HEK293 (cell line): ENCODE measurements around the gene FBXL7.
A peak's percentile ranks its signal among the peaks of the same experiment; 100 is the strongest.

Experiments used
- CTCF ChIA-PET: fragments of 350-600 bp; formaldehyde crosslinking; extraction: SDS; loops from one replicate; lab custom pipeline; 2021; ENCODE audit warnings: antibody characterized with exemption; lab: Yijun Ruan, JAX
- POLR2A ChIA-PET: fragments of 300-600 bp; formaldehyde crosslinking; extraction: SDS; loops from one replicate; lab custom pipeline; 2020; ENCODE audit warnings: antibody characterized with exemption, inconsistent platforms; lab: Yijun Ruan, JAX
- H3K27ac ChIP-seq: fragments of 200-500 bp; sonication (Bioruptor generic); 2 replicates; pipeline ENCODE4 v1.5.1; 2014; ENCODE audit warnings: low read depth, low read length, control low read depth, inconsistent platforms; ENCODE audit errors: extremely low read depth
- H3K36me3 ChIP-seq, 2 experiments: fragments of 200-500 bp in 1 of 2; sonication (Bioruptor generic) in 1 of 2; 1 replicate in 1 of 2; 2 replicates in 1 of 2; pipeline ENCODE4 v1.5.1; 2014 to 2017; ENCODE audit warnings: inconsistent platforms in 2 of 2, low read length in 2 of 2; ENCODE audit not compliant: control insufficient read depth in 2 of 2, insufficient read depth in 1 of 2
- H3K4me1 ChIP-seq: fragments of 200-500 bp; sonication (Bioruptor generic); 2 replicates; pipeline ENCODE4 v1.5.1; 2014; ENCODE audit warnings: mild to moderate bottlenecking, low read length, inconsistent platforms; ENCODE audit not compliant: control insufficient read depth, insufficient read depth
- H3K4me3 ChIP-seq: 2 replicates; pipeline ENCODE4 v1.5.1; 2011; ENCODE audit warnings: low read depth, mild to moderate bottlenecking, control low read depth, low read length, moderate library complexity
- H3K9me3 ChIP-seq: fragments of 200-500 bp; sonication (Bioruptor generic); 2 replicates; pipeline ENCODE4 v1.5.1; 2014; ENCODE audit warnings: low read depth, low read length, inconsistent platforms; ENCODE audit not compliant: control insufficient read depth, insufficient read depth
- GLI4 ChIP-seq: fragments of 450-650 bp; formaldehyde crosslinking; IDR thresholded peaks from 2 replicates; pipeline ENCODE4 v1.5.1; 2016; ENCODE audit warnings: missing biosample characterization, missing genetic modification characterization
- HOXD13 ChIP-seq: sonication (generic); formaldehyde crosslinking; IDR thresholded peaks from 2 replicates; pipeline ENCODE4 v1.8.0; 2022; ENCODE audit warnings: missing genetic modification reagents, borderline replicate concordance
- INSM2 ChIP-seq: fragments of 450-650 bp; formaldehyde crosslinking; IDR thresholded peaks from 2 replicates; pipeline ENCODE4 v1.5.1; 2016; ENCODE audit warnings: missing biosample characterization, missing genetic modification characterization
- KLF7 ChIP-seq: fragments of 450-650 bp; formaldehyde crosslinking; IDR thresholded peaks from 2 replicates; pipeline ENCODE4 v1.5.1; 2016; ENCODE audit warnings: missing biosample characterization, missing genetic modification characterization, borderline replicate concordance
- KLF9 ChIP-seq: fragments of 450-650 bp; formaldehyde crosslinking; IDR thresholded peaks from 2 replicates; pipeline ENCODE4 v1.5.1; 2016; ENCODE audit warnings: missing biosample characterization, missing genetic modification characterization, low read depth
- PRDM4 ChIP-seq: fragments of 450-650 bp; formaldehyde crosslinking; IDR thresholded peaks from 2 replicates; pipeline ENCODE4 v1.5.1; 2017; ENCODE audit warnings: missing biosample characterization, missing genetic modification characterization
- REPIN1 ChIP-seq: fragments of 450-650 bp; formaldehyde crosslinking; IDR thresholded peaks from 2 replicates; pipeline ENCODE4 v1.5.1; 2017; ENCODE audit warnings: missing biosample characterization, missing genetic modification characterization, low read depth
- SP2 ChIP-seq: fragments of 450-650 bp; formaldehyde crosslinking; IDR thresholded peaks from 2 replicates; pipeline ENCODE4 v1.5.1; 2016; ENCODE audit warnings: missing biosample characterization, missing genetic modification characterization
- WT1 ChIP-seq: fragments of 450-650 bp; formaldehyde crosslinking; IDR thresholded peaks from 2 replicates; pipeline ENCODE4 v1.5.1; 2016; ENCODE audit warnings: missing biosample characterization, missing genetic modification characterization
- YY1 ChIP-seq: fragments of 450-650 bp; formaldehyde crosslinking; IDR thresholded peaks from 2 replicates; pipeline ENCODE4 v1.5.1; 2018; ENCODE audit warnings: missing biosample characterization, missing genetic modification characterization
- ZFP69B ChIP-seq: fragments of 450-650 bp; formaldehyde crosslinking; IDR thresholded peaks from 2 replicates; pipeline ENCODE4 v1.5.1; 2016; ENCODE audit warnings: missing biosample characterization, missing genetic modification characterization
- ZNF19 ChIP-seq: fragments of 450-650 bp; formaldehyde crosslinking; IDR thresholded peaks from 2 replicates; pipeline ENCODE4; 2016; ENCODE audit warnings: missing biosample characterization, missing genetic modification characterization, low read depth
- ZNF24 ChIP-seq: fragments of 450-650 bp; formaldehyde crosslinking; IDR thresholded peaks from 2 replicates; pipeline ENCODE4 v1.5.1; 2016; ENCODE audit warnings: missing biosample characterization, missing genetic modification characterization
- ZNF366 ChIP-seq: fragments of 450-650 bp; formaldehyde crosslinking; conservative IDR thresholded peaks from 2 replicates; pipeline ENCODE4 v1.5.1; 2016; ENCODE audit warnings: missing biosample characterization, missing genetic modification characterization
- ZNF391 ChIP-seq: fragments of 450-650 bp; formaldehyde crosslinking; IDR thresholded peaks from 2 replicates; pipeline ENCODE4 v1.5.1; 2016; ENCODE audit warnings: low read depth, missing biosample characterization, missing genetic modification characterization, borderline replicate concordance
- ZNF473 ChIP-seq: fragments of 450-650 bp; formaldehyde crosslinking; IDR thresholded peaks from 2 replicates; pipeline ENCODE4 v1.5.1; 2017; ENCODE audit warnings: missing biosample characterization, missing genetic modification characterization
- ZNF501 ChIP-seq: fragments of 450-650 bp; formaldehyde crosslinking; IDR thresholded peaks from 2 replicates; pipeline ENCODE4 v1.5.1; 2016; ENCODE audit warnings: missing biosample characterization, missing genetic modification characterization
- ZNF544 ChIP-seq: fragments of 450-650 bp; formaldehyde crosslinking; IDR thresholded peaks from 2 replicates; pipeline ENCODE4 v1.5.0; 2017; ENCODE audit warnings: missing biosample characterization, missing genetic modification characterization
- ZNF658 ChIP-seq: fragments of 450-650 bp; formaldehyde crosslinking; IDR thresholded peaks from 2 replicates; pipeline ENCODE4; 2016; ENCODE audit warnings: missing biosample characterization, missing genetic modification characterization
- TF ChIP-seq, protein P1 (sequence below): fragments of 450-650 bp; formaldehyde crosslinking; IDR thresholded peaks from 2 replicates; pipeline ENCODE4 v1.5.1; 2016; ENCODE audit warnings: missing biosample characterization, missing genetic modification characterization
- TF ChIP-seq, protein P2 (sequence below): fragments of 450-650 bp; formaldehyde crosslinking; conservative IDR thresholded peaks from 2 replicates; pipeline ENCODE4 v1.5.1; 2016; ENCODE audit warnings: low read depth, missing biosample characterization, missing genetic modification characterization

The FBXL7 gene

DNA sequence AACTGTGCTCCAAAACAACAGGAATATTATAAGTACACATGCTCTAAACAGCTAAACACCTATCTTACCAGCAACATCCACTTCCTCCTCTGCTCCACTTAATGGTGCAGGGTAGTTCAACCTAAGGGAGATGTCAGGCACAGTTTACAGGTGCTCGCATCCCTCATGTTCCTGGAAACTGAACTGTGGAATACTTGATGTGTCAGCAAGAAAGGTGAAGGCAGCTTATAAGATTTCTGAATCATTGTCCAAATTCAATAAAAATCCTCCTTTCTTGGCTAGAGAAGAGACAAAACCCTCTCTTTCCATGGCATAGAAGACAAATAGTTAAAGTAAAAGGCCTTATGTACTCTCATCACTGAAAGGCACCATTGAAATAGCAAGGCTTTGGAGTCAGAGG lies 272.2 kb downstream of the FBXL7 start (continued):
- no peak for TF ChIP-seq INSM2 (tag by site-specific recombination)
- no peak for TF ChIP-seq REPIN1 (tag by site-specific recombination)
- no peak for TF ChIP-seq ZNF473 (tag by site-specific recombination)
- no peak for TF ChIP-seq ZNF366 (tag by site-specific recombination)
- TF ChIP-seq ZNF391 = no peak
- TF ChIP-seq SP2 (tag by site-specific recombination) = no peak
- no peak for TF ChIP-seq GLI4 (tag by site-specific recombination)
- no peak for TF ChIP-seq WT1 (tag by site-specific recombination)
- TF ChIP-seq KLF9 (tag by site-specific recombination) = no peak
- TF ChIP-seq ZFP69B (tag by site-specific recombination) = no peak
- no peak for TF ChIP-seq HOXD13 (CRISPR knock-in tag)
- TF ChIP-seq ZNF19 (tag by site-specific recombination) = no peak
- TF ChIP-seq, all 188 proteins: peak for 0

DNA sequence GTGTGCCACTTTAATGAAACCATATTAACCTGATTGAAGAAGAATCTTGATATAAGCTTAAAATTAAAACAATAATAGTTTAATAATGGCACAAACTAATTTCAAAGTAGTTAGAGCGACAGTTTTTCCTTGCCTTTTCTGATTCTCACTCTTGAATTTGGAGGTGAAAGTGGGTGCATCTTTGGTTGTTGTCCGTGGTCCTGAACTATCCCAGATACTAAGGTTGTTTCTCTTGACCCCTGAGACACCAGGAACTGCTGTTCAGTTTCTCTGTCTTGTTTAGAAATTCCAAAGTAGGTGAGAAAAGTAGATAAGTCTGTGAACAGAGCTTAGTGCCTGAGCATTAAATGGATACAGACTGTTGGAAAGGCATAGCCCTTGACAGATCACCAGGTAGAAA lies 274.7 kb downstream of the FBXL7 start:
- H3K4me3 ChIP-seq = no peak overlapping the region
- ChIA-PET CTCF (no interaction called here), POLR2A (no interaction called here)
- H3K4me1 ChIP-seq = no peaks in the 10 kb centered on the region
- no peak overlapping the region for H3K27ac ChIP-seq
- no peak for TF ChIP-seq ZNF658 (tag by site-specific recombination)
- TF ChIP-seq, protein P1, sequence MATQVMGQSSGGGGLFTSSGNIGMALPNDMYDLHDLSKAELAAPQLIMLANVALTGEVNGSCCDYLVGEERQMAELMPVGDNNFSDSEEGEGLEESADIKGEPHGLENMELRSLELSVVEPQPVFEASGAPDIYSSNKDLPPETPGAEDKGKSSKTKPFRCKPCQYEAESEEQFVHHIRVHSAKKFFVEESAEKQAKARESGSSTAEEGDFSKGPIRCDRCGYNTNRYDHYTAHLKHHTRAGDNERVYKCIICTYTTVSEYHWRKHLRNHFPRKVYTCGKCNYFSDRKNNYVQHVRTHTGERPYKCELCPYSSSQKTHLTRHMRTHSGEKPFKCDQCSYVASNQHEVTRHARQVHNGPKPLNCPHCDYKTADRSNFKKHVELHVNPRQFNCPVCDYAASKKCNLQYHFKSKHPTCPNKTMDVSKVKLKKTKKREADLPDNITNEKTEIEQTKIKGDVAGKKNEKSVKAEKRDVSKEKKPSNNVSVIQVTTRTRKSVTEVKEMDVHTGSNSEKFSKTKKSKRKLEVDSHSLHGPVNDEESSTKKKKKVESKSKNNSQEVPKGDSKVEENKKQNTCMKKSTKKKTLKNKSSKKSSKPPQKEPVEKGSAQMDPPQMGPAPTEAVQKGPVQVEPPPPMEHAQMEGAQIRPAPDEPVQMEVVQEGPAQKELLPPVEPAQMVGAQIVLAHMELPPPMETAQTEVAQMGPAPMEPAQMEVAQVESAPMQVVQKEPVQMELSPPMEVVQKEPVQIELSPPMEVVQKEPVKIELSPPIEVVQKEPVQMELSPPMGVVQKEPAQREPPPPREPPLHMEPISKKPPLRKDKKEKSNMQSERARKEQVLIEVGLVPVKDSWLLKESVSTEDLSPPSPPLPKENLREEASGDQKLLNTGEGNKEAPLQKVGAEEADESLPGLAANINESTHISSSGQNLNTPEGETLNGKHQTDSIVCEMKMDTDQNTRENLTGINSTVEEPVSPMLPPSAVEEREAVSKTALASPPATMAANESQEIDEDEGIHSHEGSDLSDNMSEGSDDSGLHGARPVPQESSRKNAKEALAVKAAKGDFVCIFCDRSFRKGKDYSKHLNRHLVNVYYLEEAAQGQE (tag by site-specific recombination) = peak; percentile 70
- no peak for TF ChIP-seq ZNF544 (tag by site-specific recombination)
- no peak for TF ChIP-seq ZNF501 (tag by site-specific recombination)
- H3K36me3 ChIP-seq = no peaks in the 10 kb centered on the region
- no peaks in the 10 kb centered on the region for H3K9me3 ChIP-seq

- ChIA-PET POLR2A (no interaction called here), CTCF (interaction anchor here (1.0 kb wide), 1 partner anchor 48 kb away, joined by 5 read pairs; no protein-coding TSS in a partner anchor)
- Histone ChIP-seq H3K4me3 (no peak overlapping the region), H3K9me3 (no peaks in the 10 kb centered on the region), H3K27ac (no peak overlapping the region), H3K36me3 (no peaks in the 10 kb centered on the region), H3K4me1 (no peaks in the 10 kb centered on the region)
- TF ChIP-seq, protein P2, sequence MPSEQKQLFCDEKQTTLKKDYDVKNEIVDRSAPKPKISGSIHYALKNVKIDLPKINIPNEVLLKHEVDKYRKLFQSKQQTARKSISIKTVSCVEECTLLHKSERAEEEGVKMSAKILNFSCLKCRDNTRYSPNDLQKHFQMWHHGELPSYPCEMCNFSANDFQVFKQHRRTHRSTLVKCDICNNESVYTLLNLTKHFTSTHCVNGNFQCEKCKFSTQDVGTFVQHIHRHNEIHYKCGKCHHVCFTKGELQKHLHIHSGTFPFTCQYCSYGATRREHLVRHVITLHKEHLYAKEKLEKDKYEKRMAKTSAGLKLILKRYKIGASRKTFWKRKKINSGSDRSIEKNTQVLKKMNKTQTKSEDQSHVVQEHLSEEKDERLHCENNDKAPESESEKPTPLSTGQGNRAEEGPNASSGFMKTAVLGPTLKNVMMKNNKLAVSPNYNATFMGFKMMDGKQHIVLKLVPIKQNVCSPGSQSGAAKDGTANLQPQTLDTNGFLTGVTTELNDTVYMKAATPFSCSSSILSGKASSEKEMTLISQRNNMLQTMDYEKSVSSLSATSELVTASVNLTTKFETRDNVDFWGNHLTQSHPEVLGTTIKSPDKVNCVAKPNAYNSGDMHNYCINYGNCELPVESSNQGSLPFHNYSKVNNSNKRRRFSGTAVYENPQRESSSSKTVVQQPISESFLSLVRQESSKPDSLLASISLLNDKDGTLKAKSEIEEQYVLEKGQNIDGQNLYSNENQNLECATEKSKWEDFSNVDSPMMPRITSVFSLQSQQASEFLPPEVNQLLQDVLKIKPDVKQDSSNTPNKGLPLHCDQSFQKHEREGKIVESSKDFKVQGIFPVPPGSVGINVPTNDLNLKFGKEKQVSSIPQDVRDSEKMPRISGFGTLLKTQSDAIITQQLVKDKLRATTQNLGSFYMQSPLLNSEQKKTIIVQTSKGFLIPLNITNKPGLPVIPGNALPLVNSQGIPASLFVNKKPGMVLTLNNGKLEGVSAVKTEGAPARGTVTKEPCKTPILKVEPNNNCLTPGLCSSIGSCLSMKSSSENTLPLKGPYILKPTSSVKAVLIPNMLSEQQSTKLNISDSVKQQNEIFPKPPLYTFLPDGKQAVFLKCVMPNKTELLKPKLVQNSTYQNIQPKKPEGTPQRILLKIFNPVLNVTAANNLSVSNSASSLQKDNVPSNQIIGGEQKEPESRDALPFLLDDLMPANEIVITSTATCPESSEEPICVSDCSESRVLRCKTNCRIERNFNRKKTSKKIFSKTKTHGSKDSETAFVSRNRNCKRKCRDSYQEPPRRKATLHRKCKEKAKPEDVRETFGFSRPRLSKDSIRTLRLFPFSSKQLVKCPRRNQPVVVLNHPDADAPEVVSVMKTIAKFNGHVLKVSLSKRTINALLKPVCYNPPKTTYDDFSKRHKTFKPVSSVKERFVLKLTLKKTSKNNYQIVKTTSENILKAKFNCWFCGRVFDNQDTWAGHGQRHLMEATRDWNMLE = no peak
- no peak for TF ChIP-seq YY1 (tag by site-specific recombination)
- TF ChIP-seq ZNF24 (tag by site-specific recombination) = no peak
- no peak for TF ChIP-seq PRDM4 (tag by site-specific recombination)
- no peak for TF ChIP-seq KLF7 (tag by site-specific recombination)
Observed at GRCh38 chr5:15776346-15776745, 276.4 kb downstream of the FBXL7 start.
